PC-3 (cell line): ENCODE data around the gene C1orf21. TPM values are rescaled to one million over a fixed set of nuclear protein-coding genes. Genes with fewer than 3 reads are reported as not detected.

Source experiments
- ATAC-seq: fragments of 200-7000 bp; cut with Tn5 transposase; 2 replicates; pipeline ENCODE4 v1.9.1; 2020; ENCODE audit warnings: mild to moderate bottlenecking, moderate library complexity
- BruUV-seq: library from RNA; stranded (reverse); fragments of 400-500 nt; replicated peaks from 2 replicates; lab custom pipeline; 2021; lab: Mats Ljungman, UMichigan
- CTCF ChIA-PET: fragments of 300-600 bp; sonication (Branson Sonifier 250); formaldehyde crosslinking; loops from one replicate; lab custom pipeline; 2022; ENCODE audit warnings: antibody characterized with exemption; lab: Charles Lee
- POLR2A ChIA-PET: fragments of 300-600 bp; sonication (Branson Sonifier 250); formaldehyde crosslinking; loops from one replicate; lab custom pipeline; 2022; ENCODE audit warnings: antibody characterized with exemption; ENCODE audit not compliant: unreplicated experiment; lab: Charles Lee
- DNase-seq: peaks from one replicate; pipeline ENCODE4 v3.0.0-alpha.2; 2015
- H2AFZ ChIP-seq: fragments of 300-600 bp; sonication (generic); 2 replicates; pipeline ENCODE4 v1.6.0; 2016; ENCODE audit warnings: antibody characterized with exemption, low read length
- H3F3A ChIP-seq: fragments of 300-600 bp; sonication (generic); one replicate; pipeline ENCODE4 v1.6.0; 2017; ENCODE audit warnings: antibody characterized with exemption, low read length, control low read depth, mild to moderate bottlenecking; ENCODE audit not compliant: unreplicated experiment
- H3K27ac ChIP-seq: fragments of 300-600 bp; sonication (generic); 2 replicates; pipeline ENCODE4 v1.5.1; 2016; ENCODE audit warnings: mild to moderate bottlenecking, low read length
- H3K27me3 ChIP-seq: fragments of 300-600 bp; sonication (generic); 2 replicates; pipeline ENCODE4 v1.6.1; 2016; ENCODE audit warnings: low read length, mixed read lengths
- H3K36me3 ChIP-seq: fragments of 300-600 bp; sonication (generic); 2 replicates; pipeline ENCODE4 v1.6.1; 2016; ENCODE audit warnings: low read depth, mixed run types, low read length, mixed read lengths
- H3K4me1 ChIP-seq: fragments of 300-600 bp; sonication (generic); 2 replicates; pipeline ENCODE4 v1.5.1; 2016; ENCODE audit warnings: low read length; ENCODE audit not compliant: insufficient read depth
- H3K4me2 ChIP-seq: fragments of 300-600 bp; sonication (generic); 2 replicates; pipeline ENCODE4 v1.6.0; 2016; ENCODE audit warnings: low read length
- H3K4me3 ChIP-seq: fragments of 300-600 bp; sonication (generic); 2 replicates; pipeline ENCODE4 v1.5.1; 2016; ENCODE audit warnings: mild to moderate bottlenecking, low read length, mixed read lengths
- H3K79me2 ChIP-seq: fragments of 300-600 bp; sonication (generic); 2 replicates; pipeline ENCODE4 v1.6.1; 2017; ENCODE audit warnings: low read length, mixed read lengths
- H3K9ac ChIP-seq: fragments of 300-600 bp; sonication (generic); 2 replicates; pipeline ENCODE4 v1.6.0; 2016; ENCODE audit warnings: mild to moderate bottlenecking, low read length
- H3K9me2 ChIP-seq: fragments of 300-600 bp; sonication (generic); replicated peaks from 2 replicates; pipeline ENCODE4 v1.6.1; 2016; ENCODE audit warnings: mixed run types, low read length, mixed read lengths
- H3K9me3 ChIP-seq: fragments of 300-600 bp; sonication (generic); 2 replicates; pipeline ENCODE4 v1.6.1; 2016; ENCODE audit warnings: low read length, mixed read lengths
- H4K20me1 ChIP-seq: fragments of 300-600 bp; sonication (generic); 2 replicates; pipeline ENCODE4 v1.6.1; 2016; ENCODE audit warnings: low read length, mixed read lengths
- EZH2 ChIP-seq: fragments of 300-600 bp; sonication (generic); IDR thresholded peaks from one replicate; pipeline ENCODE4 v1.6.1; 2017; ENCODE audit warnings: antibody characterized with exemption, mild to moderate bottlenecking, low read length; ENCODE audit not compliant: unreplicated experiment
- EZH2phosphoT487 ChIP-seq: fragments of 300-600 bp; sonication (generic); IDR thresholded peaks from 2 replicates; pipeline ENCODE4 v1.6.1; 2018; ENCODE audit warnings: mild to moderate bottlenecking, antibody characterized with exemption, low read length, borderline replicate concordance
- intact Hi-C: fragments of 100-400 bp; cut with micrococcal nuclease; formaldehyde crosslinking; loops from 2 replicates; pipeline ENCODE4 v1.9.0; 2023
- total RNA-seq: library from RNA; depleted of rRNA; stranded (reverse); fragments of >200 nt; gene quantifications from 2 replicates; pipeline ENCODE4 v1.2.3, GENCODE V29; 2014
- TF ChIP-seq, protein P1 (sequence below): fragments of 300-600 bp; sonication (generic); conservative IDR thresholded peaks from 2 replicates; pipeline ENCODE4 v1.5.1; 2017; ENCODE audit warnings: antibody characterized with exemption, low read depth, mild to moderate bottlenecking, low read length

The C1orf21 gene
- total RNA-seq, 1 experiment from 2014 or later = 1.3 TPM

DNA sequence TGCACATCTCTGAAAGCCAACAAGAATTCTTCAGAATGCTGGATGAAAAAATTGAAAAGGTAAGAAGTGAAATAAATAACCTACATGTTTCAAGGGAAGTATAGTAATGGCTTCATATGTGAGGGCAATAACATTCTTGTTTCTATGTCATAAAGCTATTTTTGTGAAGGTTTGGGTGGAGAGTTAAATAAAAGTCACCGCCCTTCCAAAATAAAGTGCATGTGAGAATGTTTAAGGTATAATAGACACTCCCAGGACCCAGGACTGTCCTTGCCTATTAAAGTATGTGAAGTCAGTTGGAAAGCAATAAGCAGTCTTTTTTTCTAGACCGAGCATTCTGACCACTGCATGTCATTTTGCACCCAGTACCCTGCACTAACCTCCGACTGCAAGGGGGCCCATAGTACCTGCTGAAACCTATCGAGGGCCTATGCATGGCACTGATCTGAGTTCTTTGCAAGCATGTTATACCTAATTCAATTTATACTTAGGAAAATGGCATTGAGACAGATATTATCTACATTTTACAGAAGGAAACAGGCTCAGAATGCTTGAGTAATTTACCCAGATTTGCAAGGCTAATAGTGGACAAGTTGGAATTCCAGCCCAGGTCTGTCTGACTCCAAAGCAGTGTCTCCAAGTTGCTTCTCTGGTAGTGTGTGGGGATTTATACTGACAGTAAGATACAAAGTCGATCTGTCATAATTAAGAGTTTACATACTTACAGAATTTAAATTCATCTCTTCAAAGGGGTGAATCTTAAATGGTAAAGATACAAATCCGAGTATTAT lies 211.8 kb downstream of the C1orf21 start:
- Histone ChIP-seq H3K27me3 (no peaks in the 10 kb centered on the region), H3K79me2 (no peaks in the 10 kb centered on the region), H4K20me1 (no peaks in the 10 kb centered on the region), H3K9me2 (no peaks in the 10 kb centered on the region), H2AFZ (no peak overlapping the region), H3K4me1 (peaks cover 27% of the 10 kb centered on the region), H3F3A (no peaks in the 10 kb centered on the region), H3K36me3 (no peaks in the 10 kb centered on the region), H3K4me2 (no peak overlapping the region), H3K4me3 (no peak overlapping the region), H3K9ac (no peak overlapping the region), H3K9me3 (no peaks in the 10 kb centered on the region), H3K27ac (no peak overlapping the region)
- DNase-seq (no peak), ATAC-seq (no peak)
- intact Hi-C loops = no loop called here
- TF ChIP-seq, protein P1, sequence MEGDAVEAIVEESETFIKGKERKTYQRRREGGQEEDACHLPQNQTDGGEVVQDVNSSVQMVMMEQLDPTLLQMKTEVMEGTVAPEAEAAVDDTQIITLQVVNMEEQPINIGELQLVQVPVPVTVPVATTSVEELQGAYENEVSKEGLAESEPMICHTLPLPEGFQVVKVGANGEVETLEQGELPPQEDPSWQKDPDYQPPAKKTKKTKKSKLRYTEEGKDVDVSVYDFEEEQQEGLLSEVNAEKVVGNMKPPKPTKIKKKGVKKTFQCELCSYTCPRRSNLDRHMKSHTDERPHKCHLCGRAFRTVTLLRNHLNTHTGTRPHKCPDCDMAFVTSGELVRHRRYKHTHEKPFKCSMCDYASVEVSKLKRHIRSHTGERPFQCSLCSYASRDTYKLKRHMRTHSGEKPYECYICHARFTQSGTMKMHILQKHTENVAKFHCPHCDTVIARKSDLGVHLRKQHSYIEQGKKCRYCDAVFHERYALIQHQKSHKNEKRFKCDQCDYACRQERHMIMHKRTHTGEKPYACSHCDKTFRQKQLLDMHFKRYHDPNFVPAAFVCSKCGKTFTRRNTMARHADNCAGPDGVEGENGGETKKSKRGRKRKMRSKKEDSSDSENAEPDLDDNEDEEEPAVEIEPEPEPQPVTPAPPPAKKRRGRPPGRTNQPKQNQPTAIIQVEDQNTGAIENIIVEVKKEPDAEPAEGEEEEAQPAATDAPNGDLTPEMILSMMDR = no peak
- TF ChIP-seq EZH2 (no peak), EZH2phosphoT487 (no peak)
- CTCF ChIA-PET = no interaction called here
- POLR2A ChIA-PET = no interaction called here
- BruUV-seq = no TSS peak

DNA sequence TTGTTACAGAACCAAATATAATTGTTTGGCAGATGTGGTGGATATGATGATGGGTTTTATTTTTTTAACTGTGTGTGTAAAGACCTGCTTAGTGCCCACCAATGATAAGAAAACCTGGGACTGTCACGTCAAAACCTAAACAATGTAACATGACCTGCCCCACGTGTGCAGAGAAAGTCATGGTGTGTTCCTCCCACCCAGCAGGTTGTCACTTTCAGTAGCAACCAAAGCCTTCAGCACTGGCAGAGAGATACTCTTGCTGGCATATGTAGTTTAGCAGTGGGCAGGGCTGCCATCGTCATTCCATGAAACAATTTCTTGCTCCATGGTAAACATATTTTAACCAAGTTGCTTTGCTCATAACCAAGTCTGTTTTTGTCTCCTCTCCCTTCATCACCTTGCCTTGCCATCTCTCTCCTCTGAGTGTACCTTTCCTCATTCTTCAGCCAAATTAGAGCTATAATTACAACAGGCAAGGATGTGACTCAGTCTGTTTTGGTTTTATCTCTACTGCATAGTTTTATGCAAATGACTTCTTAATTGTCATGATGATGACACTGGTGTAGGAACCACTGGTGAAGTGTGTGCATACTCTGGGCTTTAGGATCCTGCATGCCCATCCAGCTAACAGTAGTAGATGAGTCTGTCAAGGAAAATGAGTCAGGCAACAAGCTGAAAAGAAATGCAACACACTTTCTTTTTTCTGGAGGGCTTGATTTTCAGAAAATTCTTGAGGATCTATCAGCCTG lies 217.5 kb downstream of the C1orf21 start:
- TF ChIP-seq EZH2phosphoT487 (no peak), EZH2 (no peak)
- Histone ChIP-seq H3K4me1 (peaks cover 10% of the 10 kb centered on the region), H2AFZ (no peak overlapping the region), H3F3A (no peaks in the 10 kb centered on the region), H3K4me3 (no peak overlapping the region), H3K4me2 (no peak overlapping the region), H3K9me2 (no peaks in the 10 kb centered on the region), H3K27me3 (no peaks in the 10 kb centered on the region), H3K27ac (no peak overlapping the region), H3K36me3 (no peaks in the 10 kb centered on the region), H4K20me1 (no peaks in the 10 kb centered on the region), H3K79me2 (no peaks in the 10 kb centered on the region), H3K9ac (no peak overlapping the region), H3K9me3 (no peaks in the 10 kb centered on the region)
- ChIA-PET POLR2A (no interaction called here), CTCF (no interaction called here)
- ATAC-seq = no peak
- DNase-seq = no peak
- no TSS peak for BruUV-seq
- intact Hi-C loops = no loop called here

DNA sequence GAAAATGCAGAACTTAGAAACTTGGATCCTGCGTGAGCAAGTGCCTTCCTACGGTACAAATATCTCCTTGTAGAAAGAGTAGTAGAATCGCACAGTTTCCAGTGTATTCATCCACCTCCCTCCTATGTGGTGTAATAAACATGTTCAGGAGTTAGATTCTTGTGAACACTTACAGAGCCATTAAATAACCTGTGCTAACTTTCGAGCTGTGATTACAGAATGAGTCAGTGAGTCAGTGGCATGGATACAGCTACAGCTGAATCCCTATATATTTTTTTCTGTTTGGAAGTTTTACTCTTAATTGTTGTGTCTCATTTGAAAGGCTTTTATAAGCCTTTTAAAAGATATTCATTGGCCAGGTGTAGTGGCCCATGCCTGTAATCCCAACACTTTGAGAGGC lies 219.1 kb downstream of the C1orf21 start:
- Histone ChIP-seq H3K4me2 (no peak overlapping the region), H3K27me3 (no peaks in the 10 kb centered on the region), H2AFZ (no peak overlapping the region), H3K27ac (no peak overlapping the region), H3K36me3 (no peaks in the 10 kb centered on the region), H3F3A (no peaks in the 10 kb centered on the region), H3K4me1 (peaks cover 10% of the 10 kb centered on the region), H4K20me1 (no peaks in the 10 kb centered on the region), H3K9me3 (no peaks in the 10 kb centered on the region), H3K79me2 (no peaks in the 10 kb centered on the region), H3K4me3 (no peak overlapping the region), H3K9ac (no peak overlapping the region), H3K9me2 (no peaks in the 10 kb centered on the region)
- ChIA-PET CTCF (interaction anchor here (0.6 to 1.0 kb wide), 2 partner anchors 58 to 581 kb away, joined by 3 to 6 read pairs; no protein-coding TSS in a partner anchor), POLR2A (no interaction called here)
- intact Hi-C loops = no loop called here
- TF ChIP-seq, protein P1 = no peak
- no peak for TF ChIP-seq EZH2phosphoT487
- DNase-seq (peak; percentile 51), ATAC-seq (peak; percentile 96)
- BruUV-seq = no TSS peak
